Activated CD8-positive, alpha-beta memory T cell treated with anti-CD3 and anti-CD28 coated beads, Interleukin-2, amount 50 U/mL, for 4 hours (primary cell): Measurements from ENCODE around the gene CAP1.

Experiments
- DNase-seq: peaks from one replicate; pipeline ENCODE4 v3.0.0-alpha.2; 2020

CAP1 gene

GRCh38 chr1:40059338-40059959 lies 18.9 kb downstream of the CAP1 start:
- no peak for DNase-seq

GRCh38 chr1:40059960-40060750 lies 19.6 kb downstream of the CAP1 start:
- no peak for DNase-seq

- no peak for DNase-seq
Observed at GRCh38 chr1:40064797-40065499, 24.4 kb downstream of the CAP1 start.

GRCh38 chr1:40067023-40067422 lies 26.5 kb downstream of the CAP1 start:
- DNase-seq = no peak

GRCh38 chr1:40067851-40068250 lies 27.3 kb downstream of the CAP1 start:
- DNase-seq = no peak

GRCh38 chr1:40072142-40072541 lies 31.6 kb downstream of the CAP1 start:
- no peak for DNase-seq

- DNase-seq = no peak
Observed at GRCh38 chr1:40073062-40073461, 32.5 kb downstream of the CAP1 start.

- no peak for DNase-seq
Observed at GRCh38 chr1:40075266-40075665, 34.7 kb downstream of the CAP1 start.

- DNase-seq = no peak
Observed at GRCh38 chr1:40076895-40077312, 36.4 kb downstream of the CAP1 start.

GRCh38 chr1:40078512-40079333 lies 38.2 kb downstream of the CAP1 start:
- peak; percentile 45 for DNase-seq

- no peak for DNase-seq
Observed at GRCh38 chr1:40079774-40080400, 39.4 kb downstream of the CAP1 start.

- no peak for DNase-seq
Observed at GRCh38 chr1:40081871-40082270, 41.3 kb downstream of the CAP1 start.

- DNase-seq = peak; percentile 38
Observed at GRCh38 chr1:40084750-40085149, 44.2 kb downstream of the CAP1 start.

GRCh38 chr1:40090652-40091355 lies 50.3 kb downstream of the CAP1 start:
- no peak for DNase-seq

GRCh38 chr1:40092241-40092640 lies 51.7 kb downstream of the CAP1 start:
- DNase-seq = no peak

GRCh38 chr1:40092706-40093639 lies 52.4 kb downstream of the CAP1 start:
- DNase-seq = no peak

GRCh38 chr1:40094466-40095110 lies 54.1 kb downstream of the CAP1 start:
- no peak for DNase-seq

- no peak for DNase-seq
Observed at GRCh38 chr1:40095806-40096205, 55.3 kb downstream of the CAP1 start.

- no peak for DNase-seq
Observed at GRCh38 chr1:40096646-40096976, 56.1 kb downstream of the CAP1 start.
